GM23248 (cell line): ENCODE measurements around the gene UPF1. TPM values are rescaled to one million over a fixed set of nuclear protein-coding genes. Genes with fewer than 3 reads are reported as not detected.

ENCODE experiments used
- DNase-seq: peaks from one replicate; pipeline ENCODE4 v3.0.0-alpha.2; 2015
- H2AFZ ChIP-seq: fragments of 200-600 bp; sonication (generic); 2 replicates; pipeline ENCODE4 v1.6.1; 2016; ENCODE audit warnings: antibody characterized with exemption
- H3F3A ChIP-seq: fragments of 200-600 bp; sonication (generic); 2 replicates; pipeline ENCODE4 v1.6.1; 2016; ENCODE audit warnings: mild to moderate bottlenecking, antibody characterized with exemption, mixed run types; ENCODE audit not compliant: insufficient read depth
- H3K27ac ChIP-seq: fragments of 200-600 bp; sonication (generic); 2 replicates; pipeline ENCODE4 v1.5.1; 2016; ENCODE audit warnings: mild to moderate bottlenecking
- H3K27me3 ChIP-seq: fragments of 200-600 bp; sonication (generic); replicated peaks from 2 replicates; pipeline ENCODE4 v1.6.1; 2016; ENCODE audit warnings: mild to moderate bottlenecking; ENCODE audit not compliant: insufficient read depth
- H3K36me3 ChIP-seq: fragments of 200-600 bp; sonication (generic); 2 replicates; pipeline ENCODE4 v1.6.1; 2016; ENCODE audit warnings: low read depth, mild to moderate bottlenecking
- H3K4me1 ChIP-seq: fragments of 200-600 bp; sonication (generic); 2 replicates; pipeline ENCODE4 v1.6.1; 2016; ENCODE audit warnings: mild to moderate bottlenecking; ENCODE audit not compliant: insufficient read depth
- H3K4me2 ChIP-seq: fragments of 200-600 bp; sonication (generic); one replicate; pipeline ENCODE4 v1.6.1; 2016; ENCODE audit warnings: mild to moderate bottlenecking; ENCODE audit not compliant: unreplicated experiment
- H3K4me3 ChIP-seq: fragments of 200-600 bp; sonication (generic); 2 replicates; pipeline ENCODE4 v1.5.1; 2016; ENCODE audit warnings: mild to moderate bottlenecking
- H3K79me2 ChIP-seq: fragments of 200-600 bp; sonication (generic); 2 replicates; pipeline ENCODE4 v1.6.1; 2016; ENCODE audit warnings: mild to moderate bottlenecking; ENCODE audit not compliant: insufficient read depth
- H3K9ac ChIP-seq: fragments of 200-600 bp; sonication (generic); 2 replicates; pipeline ENCODE4 v1.6.1; 2016; ENCODE audit warnings: mild to moderate bottlenecking
- H3K9me2 ChIP-seq: fragments of 200-600 bp; sonication (generic); 2 replicates; pipeline ENCODE4 v1.6.1; 2016; ENCODE audit warnings: mixed run types, mild to moderate bottlenecking, moderate library complexity; ENCODE audit not compliant: insufficient read depth
- H3K9me3 ChIP-seq: fragments of 200-600 bp; sonication (generic); one replicate; pipeline ENCODE4 v1.6.1; 2017; ENCODE audit warnings: low read depth
- H4K20me1 ChIP-seq: fragments of 200-600 bp; sonication (generic); 2 replicates; pipeline ENCODE4 v1.6.0; 2016; ENCODE audit not compliant: insufficient read depth
- EZH2 ChIP-seq: fragments of 200-600 bp; sonication (generic); IDR thresholded peaks from 2 replicates; pipeline ENCODE4 v1.6.1; 2018; ENCODE audit warnings: antibody characterized with exemption, mild to moderate bottlenecking; ENCODE audit not compliant: insufficient read depth, poor library complexity, severe bottlenecking
- EZH2phosphoT487 ChIP-seq: fragments of 200-600 bp; sonication (generic); IDR thresholded peaks from 2 replicates; pipeline ENCODE4 v1.6.1; 2018; ENCODE audit warnings: antibody characterized with exemption, moderate library complexity, mild to moderate bottlenecking, low read depth; ENCODE audit not compliant: insufficient read depth
- WGBS, 2 experiments: methylation state at CpG; one replicate each; pipeline ENCODE4 v1.1.6; 2015 to 2017; ENCODE audit warnings: low lambda C conversion rate in 2 of 2, low coverage in 1 of 2; ENCODE audit errors: missing lambda C conversion rate in 2 of 2; 5-methylcytosine and 5-hydroxymethylcytosine counted together
- in situ Hi-C: fragments of 300-500 bp; cut with MboI; formaldehyde crosslinking; loops from 2 replicates; pipeline ENCODE4 v1.15.0; 2020
- polyA plus RNA-seq: library from polyadenylated mRNA; unstranded; fragments of >200 nt; fragmentation: Nextera tagmentation; extraction: Ambion mirVana; gene quantifications from 2 replicates; pipeline ENCODE4 v1.2.1, GENCODE V29; 2016
- total RNA-seq: library from RNA; depleted of rRNA; stranded (reverse); fragments of >200 nt; shearing (Covaris generic); gene quantifications from 2 replicates; pipeline ENCODE4 v1.2.3, GENCODE V29; 2014

Gene UPF1
- total and polyA plus RNA-seq, 2 experiments from 2014 or later: 4.3 to 57.4 TPM

- no peaks in the 10 kb centered on the region for H3K9me2 ChIP-seq
- H3K9me3 ChIP-seq: no peaks in the 10 kb centered on the region
- no peak for TF ChIP-seq EZH2phosphoT487
- no peak for TF ChIP-seq EZH2
- no peak overlapping the region for H3K9ac ChIP-seq
- H3K79me2 ChIP-seq: peaks cover 81% of the 10 kb centered on the region
- no peak overlapping the region for H3K4me3 ChIP-seq
- WGBS, 2 experiments: 94 to 95% methylated on average over 31 of the region's 31 CpGs
- peaks cover 37% of the 10 kb centered on the region for H3K4me1 ChIP-seq
- peaks cover 4% of the 10 kb centered on the region; the same call in 1 of the 2 replicates for H4K20me1 ChIP-seq
- H3K27me3 ChIP-seq: no peaks in the 10 kb centered on the region
- H3K27ac ChIP-seq: no peak overlapping the region
- no peak overlapping the region for H2AFZ ChIP-seq
- no peak overlapping the region for H3K4me2 ChIP-seq
- in situ Hi-C loops: no loop called here
- peaks cover 23% of the 10 kb centered on the region; the same call in 1 of the 2 replicates for H3K36me3 ChIP-seq
- no peak for DNase-seq
- peaks cover 43% of the 10 kb centered on the region for H3F3A ChIP-seq
These were observed 20.0 kb downstream of the UPF1 start for GRCh38 chr19:18851673-18852325.

- WGBS, 2 experiments: 79 to 84% methylated on average over 7 to 12 of the region's 12 CpGs
- peaks cover 76% of the 10 kb centered on the region for H3K79me2 ChIP-seq
These were observed 20.9 kb downstream of the UPF1 start for GRCh38 chr19:18852648-18853047.

GRCh38 chr19:18853755-18854427 is 22.1 kb downstream of the UPF1 start:
- Histone ChIP-seq H3K4me2 (no peak overlapping the region), H3K4me1 (peaks cover 16% of the 10 kb centered on the region), H3F3A (peaks cover 26% of the 10 kb centered on the region), H3K9me2 (no peaks in the 10 kb centered on the region), H4K20me1 (no peaks in the 10 kb centered on the region), H3K9ac (no peak overlapping the region), H3K4me3 (no peak overlapping the region), H2AFZ (no peak overlapping the region), H3K79me2 (peaks cover 87% of the 10 kb centered on the region), H3K27ac (no peak overlapping the region), H3K9me3 (no peaks in the 10 kb centered on the region), H3K27me3 (no peaks in the 10 kb centered on the region), H3K36me3 (peaks cover 39% of the 10 kb centered on the region; the same call in 1 of the 2 replicates)
- 87 to 92% methylated on average over 16 to 17 of the region's 17 CpGs for WGBS, 2 experiments
- DNase-seq: no peak
- no peak for TF ChIP-seq EZH2phosphoT487
- no peak for TF ChIP-seq EZH2
- in situ Hi-C loops: no loop called here

More at GRCh38 chr19:18852648-18853047, 20.9 kb downstream of the UPF1 start:
- H3K4me2 ChIP-seq: no peak overlapping the region
- peaks cover 39% of the 10 kb centered on the region for H3F3A ChIP-seq
- DNase-seq: no peak
- in situ Hi-C loops: no loop called here
- no peak overlapping the region for H3K27ac ChIP-seq
- TF ChIP-seq EZH2phosphoT487 (no peak), EZH2 (no peak)
- H4K20me1 ChIP-seq: peaks cover under 1% of the 10 kb centered on the region; the same call in 1 of the 2 replicates
- no peak overlapping the region for H3K9ac ChIP-seq
- peaks cover 27% of the 10 kb centered on the region; the same call in 1 of the 2 replicates for H3K36me3 ChIP-seq
- no peaks in the 10 kb centered on the region for H3K9me2 ChIP-seq
- peaks cover 28% of the 10 kb centered on the region for H3K4me1 ChIP-seq
- no peak overlapping the region for H2AFZ ChIP-seq
- no peaks in the 10 kb centered on the region for H3K9me3 ChIP-seq
- H3K27me3 ChIP-seq: no peaks in the 10 kb centered on the region
- no peak overlapping the region for H3K4me3 ChIP-seq

- no peak for DNase-seq
- TF ChIP-seq EZH2phosphoT487: no peak
- no peak for TF ChIP-seq EZH2
- Histone ChIP-seq H3K27me3 (no peaks in the 10 kb centered on the region), H3K4me1 (peaks cover 5% of the 10 kb centered on the region), H4K20me1 (no peaks in the 10 kb centered on the region), H2AFZ (no peak overlapping the region), H3K9me2 (no peaks in the 10 kb centered on the region), H3F3A (peaks cover 15% of the 10 kb centered on the region), H3K9me3 (no peaks in the 10 kb centered on the region), H3K4me3 (no peak overlapping the region), H3K9ac (no peak overlapping the region), H3K79me2 (peaks cover 92% of the 10 kb centered on the region), H3K27ac (no peak overlapping the region), H3K36me3 (peaks cover 48% of the 10 kb centered on the region; the same call in 1 of the 2 replicates), H3K4me2 (no peak overlapping the region)
- in situ Hi-C loops: no loop called here
- WGBS, 2 experiments: 96 to 97% methylated on average over 28 to 33 of the region's 33 CpGs
These were observed 23.2 kb downstream of the UPF1 start for GRCh38 chr19:18854982-18855381.
